ENCODE measurements around the gene ST6GAL1.
A peak's percentile ranks its signal among the peaks of the same experiment; 100 is the strongest.
"Not testable (repeated sequence)": the region's sequence is repeated elsewhere in the genome, so short reads cannot be mapped to it uniquely, and the experiment has no call there.

ST6GAL1 gene

DNA sequence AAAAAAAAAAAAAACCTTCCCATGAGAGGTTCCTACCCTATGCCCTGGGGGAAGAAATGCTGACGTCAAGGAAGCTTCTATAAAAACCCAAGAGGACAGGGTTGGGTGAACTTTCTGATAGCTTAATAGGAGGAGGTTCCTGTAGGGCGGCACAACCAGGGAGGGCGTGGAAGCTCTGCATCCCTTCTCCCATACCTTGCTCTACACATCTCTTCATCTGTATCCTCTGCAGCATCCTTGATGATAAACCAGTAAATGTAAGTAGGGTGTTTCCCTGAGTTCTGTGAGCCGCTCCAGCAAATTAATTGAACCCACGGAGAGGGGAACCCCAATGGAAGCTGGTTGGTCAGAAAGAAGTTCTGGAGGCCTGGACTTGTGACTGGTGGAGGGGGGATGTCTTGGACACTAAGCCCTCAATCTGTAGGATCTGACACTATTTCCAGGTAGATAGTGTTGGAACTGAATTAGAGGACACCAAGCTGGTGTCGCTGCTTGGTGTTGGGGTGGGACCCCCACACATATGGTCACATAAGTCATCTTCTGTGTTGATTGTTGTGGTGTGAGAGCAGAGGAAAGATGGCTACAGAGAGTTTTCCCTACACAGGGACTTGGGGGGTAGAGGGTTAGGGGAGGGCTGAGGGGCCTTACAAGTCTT lies 91.5 kb downstream of the ST6GAL1 start:
- no peak for DNase-seq (ENCODE audit: low spot score)

DNA sequence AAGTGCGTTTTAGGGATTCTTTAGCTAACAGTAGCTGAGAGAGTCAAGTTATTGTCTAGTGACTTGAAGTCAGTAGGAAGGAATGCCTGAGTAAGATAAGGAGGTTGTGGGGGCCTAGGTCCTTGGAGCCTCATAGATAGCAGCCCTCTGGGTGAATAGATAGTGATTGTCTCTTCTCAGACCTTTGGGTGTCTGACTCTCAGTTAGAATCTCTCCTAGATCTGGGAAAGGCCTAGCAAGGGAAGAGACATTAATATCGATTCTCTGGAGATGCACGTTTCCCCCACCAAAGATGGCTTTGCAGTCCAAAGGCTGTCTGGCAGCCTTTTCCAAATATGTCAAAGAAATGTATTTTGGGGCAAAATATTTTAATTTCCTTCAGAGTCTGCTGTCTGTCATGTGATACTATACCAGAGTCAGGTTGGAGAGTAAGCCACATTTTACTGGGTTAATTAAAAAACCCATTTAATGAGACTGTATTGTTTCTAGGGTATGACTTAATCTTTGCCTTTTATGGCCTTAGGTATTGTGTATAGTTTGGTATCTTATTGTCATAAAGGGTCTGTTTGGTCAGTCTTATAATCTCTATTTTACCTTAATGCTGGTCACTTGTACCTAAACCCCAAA lies 92.2 kb downstream of the ST6GAL1 start:
- DNase-seq (ENCODE audit: low spot score): no peak

DNA sequence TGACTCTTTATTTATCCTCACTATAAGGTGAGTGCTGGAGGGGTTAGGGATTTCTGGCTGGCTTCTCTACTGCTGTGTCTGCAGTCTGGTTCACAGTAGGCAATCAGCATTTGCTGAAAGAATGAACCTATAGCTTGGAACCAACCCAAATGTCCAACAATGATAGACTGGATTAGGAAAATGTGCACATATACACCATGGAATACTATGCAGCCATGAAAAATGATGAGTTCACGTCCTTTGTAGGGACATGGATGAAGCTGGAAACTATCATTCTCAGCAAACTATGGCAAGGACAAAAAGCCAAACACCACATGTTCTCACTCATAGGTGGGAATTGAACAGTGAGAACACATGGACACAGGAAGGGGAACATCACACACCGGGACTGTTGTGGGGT lies 93.0 kb downstream of the ST6GAL1 start:
- not testable (repeated sequence) for DNase-seq (ENCODE audit: low spot score)

DNA sequence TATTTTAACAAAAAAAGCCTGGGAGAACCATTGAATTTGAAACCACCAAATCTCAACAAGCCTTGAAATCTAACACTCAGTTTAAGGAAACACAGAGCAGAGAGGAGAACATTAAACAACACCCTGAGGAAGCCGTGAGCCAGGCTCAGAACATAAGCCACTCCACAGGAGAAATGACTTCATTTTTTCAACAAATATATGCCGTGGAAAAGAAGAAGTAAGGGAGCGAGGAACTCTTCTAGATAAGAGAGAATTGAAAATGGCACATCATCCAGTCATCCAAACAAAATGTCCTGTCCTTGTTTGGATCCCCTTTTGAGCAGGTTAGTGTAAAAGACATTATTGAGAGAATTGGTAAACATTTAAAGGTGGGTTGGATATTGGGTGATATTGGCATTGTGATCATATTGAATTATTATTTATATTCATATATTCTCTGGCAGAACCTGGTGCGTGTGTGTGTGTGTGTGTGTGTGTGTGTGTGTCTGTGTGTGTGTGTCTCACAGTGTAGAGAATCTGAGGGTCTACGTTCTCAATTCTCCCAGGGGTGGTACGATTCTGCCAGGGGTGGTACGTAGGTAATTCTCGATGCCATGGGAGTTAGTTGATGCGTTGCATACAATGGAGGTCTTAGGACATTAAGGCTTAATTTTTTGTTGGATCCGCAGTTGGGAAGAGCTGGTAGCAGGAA lies 94.4 kb downstream of the ST6GAL1 start:
- DNase-seq (ENCODE audit: low spot score): no peak

DNA sequence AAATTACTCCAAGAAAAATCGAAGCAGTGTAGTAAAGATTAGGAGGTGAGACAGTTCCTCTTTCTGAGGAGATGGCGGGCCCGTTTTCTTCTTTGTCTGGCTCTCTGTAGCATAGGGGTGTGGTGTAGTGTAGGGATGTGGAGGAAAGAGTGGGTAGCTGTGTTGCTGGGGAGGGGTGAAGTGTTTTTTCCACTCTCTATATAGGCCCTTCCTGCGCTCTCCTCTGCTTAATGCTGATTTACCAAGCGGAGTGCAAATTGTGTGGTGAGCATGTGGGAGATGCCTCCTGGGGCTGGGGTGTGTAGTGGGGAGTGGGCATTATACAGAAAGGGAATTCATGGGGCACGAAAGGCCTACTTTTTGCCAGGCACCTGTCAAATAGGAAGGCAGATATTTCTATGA lies 94.9 kb downstream of the ST6GAL1 start:
- peak; percentile 60 for DNase-seq (ENCODE audit: low spot score)

DNA sequence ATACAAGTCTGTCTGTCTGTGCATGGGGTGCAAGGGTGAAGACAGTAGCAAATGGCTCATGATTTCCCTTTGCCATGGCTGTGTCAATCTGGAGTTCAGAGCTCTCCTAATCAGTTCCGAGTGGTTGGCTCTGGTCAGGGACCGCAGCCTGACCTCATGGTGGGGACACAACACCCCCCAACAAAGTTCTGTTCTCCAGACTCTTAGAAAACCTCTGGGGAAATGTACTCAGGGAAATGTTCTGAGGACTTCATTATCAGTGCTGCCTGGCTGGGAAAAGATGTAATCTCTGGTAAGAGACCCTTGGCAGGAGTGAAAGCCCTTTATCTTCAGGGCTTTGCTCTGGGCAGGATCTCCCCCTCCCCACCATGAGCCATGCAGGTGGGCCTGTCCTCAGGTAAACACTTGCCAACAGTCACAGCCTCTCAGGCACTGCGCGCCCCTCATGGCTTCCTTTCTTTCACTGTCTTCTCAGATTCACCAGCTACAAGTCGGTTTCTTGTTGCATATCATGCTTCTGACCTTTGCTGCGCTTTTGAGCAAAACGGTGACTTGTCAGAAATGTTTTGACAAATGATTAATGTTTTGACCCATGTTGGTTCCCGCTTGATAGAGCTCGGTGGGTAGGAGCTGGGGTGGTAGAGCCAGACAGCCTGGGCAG lies 95.5 kb downstream of the ST6GAL1 start:
- peak; percentile 54 for DNase-seq (ENCODE audit: low spot score)

DNA sequence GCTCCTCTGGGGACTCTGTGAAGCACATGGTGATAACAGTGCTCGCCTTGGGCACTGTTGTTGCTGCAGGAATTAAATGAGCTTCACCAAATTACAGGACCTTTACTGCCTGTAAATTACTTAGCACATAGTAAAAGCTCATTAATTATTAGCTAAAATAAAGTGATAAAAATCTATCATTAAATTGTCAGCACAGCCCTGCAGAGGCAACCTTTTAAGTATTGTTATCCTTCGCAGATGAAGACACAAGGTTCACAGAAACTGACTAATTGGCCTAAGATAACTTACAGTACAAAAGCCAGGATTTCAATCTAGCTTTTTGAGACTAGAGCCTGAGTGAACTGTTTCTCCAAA lies 96.0 kb downstream of the ST6GAL1 start:
- no peak for DNase-seq (ENCODE audit: low spot score)

DNA sequence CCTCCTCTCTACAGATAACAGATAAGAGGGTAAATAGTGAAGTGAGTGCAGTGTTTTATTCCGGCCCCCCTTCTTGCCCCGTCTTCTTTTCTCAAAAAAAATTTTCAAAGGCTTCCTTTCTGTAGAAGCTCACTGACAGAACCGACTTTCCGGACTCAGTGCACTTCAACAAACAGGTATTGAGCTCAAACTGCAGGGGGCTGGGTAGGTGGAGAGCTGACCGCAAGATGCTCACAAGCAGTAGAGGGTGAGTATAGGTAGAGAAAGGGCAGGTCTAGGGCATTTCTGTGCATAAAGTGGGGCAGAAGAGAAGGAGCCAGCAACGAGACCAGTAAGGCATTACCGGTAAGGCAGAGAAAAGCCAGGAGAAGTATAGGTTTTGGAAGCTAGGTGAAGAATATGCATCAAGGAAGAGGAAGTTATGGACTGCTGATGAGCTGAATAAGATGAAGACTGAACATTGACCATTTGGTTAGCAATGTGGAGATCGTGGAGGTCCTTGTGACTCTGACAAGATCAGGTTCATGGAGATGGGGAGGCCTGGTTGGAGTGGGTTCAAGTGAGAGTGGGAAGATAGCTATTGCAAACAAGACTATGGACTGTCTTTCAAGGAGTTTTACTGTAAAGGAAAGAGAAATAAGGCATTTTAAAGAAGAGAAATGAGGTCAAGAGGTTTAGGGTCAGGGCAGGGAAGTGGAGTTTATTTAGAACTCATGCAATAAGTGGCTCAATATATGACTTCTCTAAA lies 97.4 kb downstream of the ST6GAL1 start:
- peak; percentile 88 for DNase-seq (ENCODE audit: low spot score)

DNA sequence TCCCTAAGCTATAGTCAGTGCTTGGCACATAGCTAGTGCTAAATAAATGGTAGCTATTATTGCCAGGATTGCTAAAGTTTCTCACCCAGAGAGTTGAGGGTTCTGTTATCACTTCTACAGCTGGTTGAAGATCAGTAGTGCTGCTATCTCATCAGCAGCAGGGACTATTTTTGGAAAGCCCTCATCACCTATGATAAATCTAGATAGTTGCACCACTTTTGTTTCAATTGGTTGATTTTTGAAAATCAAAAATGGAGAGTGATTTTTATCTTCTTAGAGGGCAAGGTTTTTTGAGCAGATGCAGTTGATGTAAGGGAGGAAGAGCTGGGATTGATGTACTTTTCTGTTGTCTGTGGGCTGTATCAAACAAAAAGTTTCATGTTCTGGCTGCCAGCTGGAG lies 101.6 kb downstream of the ST6GAL1 start:
- DNase-seq (ENCODE audit: low spot score): no peak

DNA sequence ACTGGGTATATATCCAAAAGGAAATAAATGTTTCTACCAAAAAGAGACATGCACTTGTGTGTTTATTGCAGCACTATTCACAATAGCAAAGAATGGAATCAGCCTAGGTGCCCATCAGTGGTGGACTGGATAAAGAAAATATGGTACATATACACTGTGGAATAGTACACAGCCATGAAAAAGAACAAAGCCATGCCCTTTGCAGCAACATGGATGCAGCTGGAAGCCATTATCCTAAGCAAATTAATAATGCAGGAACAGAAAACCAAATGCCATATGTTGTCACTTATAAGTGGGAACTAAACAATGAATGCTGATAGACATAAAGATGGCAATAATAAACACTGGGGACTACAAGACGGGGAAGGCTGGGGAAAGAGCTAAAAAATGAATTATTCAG lies 106.1 kb downstream of the ST6GAL1 start:
- DNase-seq (ENCODE audit: low spot score): no peak

DNA sequence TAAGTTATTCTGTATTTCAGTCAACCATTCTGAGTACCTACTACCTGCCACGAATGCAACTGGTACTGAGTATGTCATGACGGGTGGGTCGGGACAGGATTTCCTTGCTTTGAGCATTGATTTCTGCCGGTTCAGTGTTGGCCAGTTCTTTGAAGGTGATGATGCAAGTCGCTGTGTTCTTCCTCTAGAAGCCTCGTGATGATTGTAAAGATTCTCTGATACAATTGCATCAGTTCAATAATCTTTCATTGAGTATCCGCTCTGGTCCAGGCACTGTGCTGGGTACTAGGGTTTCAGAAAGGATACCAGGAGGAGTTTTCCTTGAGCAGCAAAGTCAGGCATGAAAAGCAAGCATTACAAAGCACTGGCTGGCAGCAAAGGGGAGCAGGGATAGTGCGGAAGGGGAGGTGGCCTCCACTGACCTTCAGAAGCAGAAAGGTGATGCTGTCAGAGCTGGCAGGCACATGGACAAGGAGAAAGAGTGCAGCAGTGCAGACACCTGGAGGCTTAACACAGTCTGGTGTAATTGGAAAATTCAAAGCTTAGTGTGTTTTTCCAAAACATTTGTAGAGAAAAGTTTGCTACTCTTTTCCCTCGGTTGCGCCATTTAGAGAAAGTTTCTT lies 108.9 kb downstream of the ST6GAL1 start:
- no peak for DNase-seq (ENCODE audit: low spot score)

DNA sequence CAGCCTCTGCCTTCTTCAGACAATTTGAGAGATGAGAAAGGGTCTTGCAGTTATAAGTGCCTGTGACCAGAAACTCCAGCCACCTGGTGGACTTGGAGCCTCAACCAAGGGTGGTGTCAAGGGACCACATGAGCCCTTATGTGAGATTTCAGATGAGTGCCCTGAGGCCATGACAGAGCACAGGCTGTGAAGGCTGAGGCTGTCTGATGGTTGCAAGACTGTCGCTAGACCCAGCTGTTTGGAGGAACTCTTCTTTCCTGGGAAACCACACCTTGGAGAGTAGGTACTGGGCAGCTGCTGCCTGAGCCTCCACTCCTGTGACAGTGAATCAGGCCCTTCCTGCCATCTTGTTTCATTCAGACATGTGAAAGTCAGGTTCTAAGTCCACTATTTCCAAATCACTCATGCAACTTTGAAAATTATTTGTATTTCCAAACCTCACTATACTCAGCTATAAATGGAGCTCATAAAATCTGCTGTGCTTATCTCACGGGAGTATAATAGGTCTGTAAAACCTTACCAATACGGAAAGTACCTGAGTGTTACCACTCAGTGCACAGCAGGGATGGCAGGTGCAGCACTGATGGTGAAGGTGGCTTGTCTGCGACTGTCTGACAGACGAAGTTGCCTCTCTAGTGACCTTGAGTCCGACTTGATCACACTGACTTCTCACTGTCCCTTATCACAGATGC lies 109.5 kb downstream of the ST6GAL1 start:
- DNase-seq (ENCODE audit: low spot score): no peak

DNA sequence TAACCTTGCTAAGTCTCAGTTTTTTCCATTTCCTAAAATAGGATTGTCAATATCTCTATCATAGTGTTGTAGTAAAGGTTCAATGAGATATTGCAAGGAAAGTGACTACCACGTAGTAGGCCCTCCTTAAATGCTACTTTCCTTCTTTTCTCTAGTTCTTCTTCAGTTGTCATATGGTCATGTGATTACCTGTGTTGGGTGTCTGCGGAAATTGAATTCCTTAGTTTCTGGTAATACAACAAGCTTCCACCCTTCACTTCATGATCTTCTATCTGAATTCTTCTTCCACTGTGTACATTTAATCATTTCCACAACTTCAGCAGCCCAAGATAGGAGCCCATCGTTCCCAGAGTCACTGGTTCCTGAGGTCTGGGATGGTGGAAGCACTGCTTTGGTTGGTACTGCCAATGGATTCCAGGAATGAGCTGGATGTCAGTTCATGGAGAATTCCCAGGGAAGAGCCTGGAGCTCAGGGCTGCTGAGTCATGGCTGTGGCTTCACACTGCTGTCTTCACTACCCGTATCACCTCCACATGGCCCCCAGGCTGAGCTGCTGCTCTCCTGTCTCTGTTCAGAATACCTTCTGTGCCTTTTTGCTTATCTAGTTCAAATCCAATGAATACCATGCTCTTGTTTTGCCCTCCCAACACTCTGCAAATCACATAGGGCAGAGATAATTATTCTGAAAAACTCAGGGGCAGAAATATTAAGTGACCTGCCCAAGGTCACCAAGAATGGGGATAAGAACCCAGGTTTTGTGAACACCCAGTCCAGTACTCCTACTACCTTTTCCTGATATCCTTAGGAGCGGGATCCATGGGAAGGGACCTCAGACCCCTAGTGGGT lies 110.4 kb downstream of the ST6GAL1 start:
- no peak for DNase-seq (ENCODE audit: low spot score)

DNA sequence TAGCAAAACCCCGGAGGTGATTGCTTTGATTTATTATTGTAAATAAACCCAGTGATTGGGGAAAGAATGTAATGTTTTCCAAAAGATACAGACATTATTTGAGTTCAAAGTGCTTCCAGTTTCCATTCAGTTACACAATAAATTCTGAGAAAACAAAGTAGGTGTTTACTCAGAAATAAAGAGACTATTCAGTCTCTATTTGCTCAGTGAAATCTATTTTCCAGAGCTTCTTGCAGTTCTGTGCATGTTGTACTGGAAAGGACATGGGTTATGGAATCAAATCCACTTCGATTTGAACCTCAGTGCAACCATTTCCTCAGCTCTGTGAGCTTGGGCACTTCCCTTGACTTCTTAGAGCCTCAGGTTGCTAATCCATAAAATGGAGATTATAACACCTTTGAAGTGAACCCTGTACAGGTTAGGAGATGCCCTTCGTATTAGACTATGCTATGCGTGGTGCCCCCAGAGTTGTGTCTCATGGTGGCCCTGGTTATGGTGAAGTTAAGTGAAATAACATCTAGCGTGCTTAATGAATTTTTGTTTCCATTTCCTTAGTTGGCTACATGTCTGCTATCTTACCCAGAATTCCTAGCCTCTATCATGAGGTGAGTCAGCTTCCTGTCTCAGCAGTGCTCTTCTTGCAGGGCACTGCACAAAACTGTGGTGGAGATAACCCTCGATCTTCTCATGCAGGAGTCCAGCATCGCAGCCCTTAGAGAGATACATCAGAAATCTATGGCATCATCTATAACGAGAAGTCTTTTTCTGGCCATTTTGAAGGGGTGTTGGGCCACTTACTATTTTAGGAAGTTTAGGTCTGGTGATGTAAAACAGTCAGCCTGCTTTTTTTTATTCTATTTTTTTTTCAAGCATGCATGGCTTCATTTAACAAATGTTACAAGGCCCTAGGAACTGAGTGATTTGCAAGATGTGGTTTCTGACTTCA lies 111.3 kb downstream of the ST6GAL1 start:
- peak; percentile 86 for DNase-seq (ENCODE audit: low spot score)

DNA sequence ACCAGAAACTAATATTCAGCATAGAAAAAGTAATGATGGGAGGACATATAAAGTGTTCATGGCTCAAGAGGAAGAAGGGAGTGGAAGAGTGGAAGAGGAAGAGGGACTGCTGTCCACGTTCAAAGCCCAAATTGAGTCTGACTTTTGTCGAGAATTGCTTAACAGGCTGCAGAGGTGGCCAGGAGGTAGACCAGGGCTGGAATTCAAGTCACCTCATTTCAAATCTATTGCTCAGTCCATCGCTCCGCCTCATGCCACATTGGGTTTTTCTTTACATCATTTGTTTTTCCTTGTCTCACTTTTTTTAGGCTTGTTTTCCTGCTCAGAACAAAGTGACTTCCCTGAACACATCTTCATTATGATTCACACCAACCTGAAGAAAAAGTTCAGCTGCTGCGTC lies 112.0 kb downstream of the ST6GAL1 start:
- DNase-seq (ENCODE audit: low spot score): no peak

DNA sequence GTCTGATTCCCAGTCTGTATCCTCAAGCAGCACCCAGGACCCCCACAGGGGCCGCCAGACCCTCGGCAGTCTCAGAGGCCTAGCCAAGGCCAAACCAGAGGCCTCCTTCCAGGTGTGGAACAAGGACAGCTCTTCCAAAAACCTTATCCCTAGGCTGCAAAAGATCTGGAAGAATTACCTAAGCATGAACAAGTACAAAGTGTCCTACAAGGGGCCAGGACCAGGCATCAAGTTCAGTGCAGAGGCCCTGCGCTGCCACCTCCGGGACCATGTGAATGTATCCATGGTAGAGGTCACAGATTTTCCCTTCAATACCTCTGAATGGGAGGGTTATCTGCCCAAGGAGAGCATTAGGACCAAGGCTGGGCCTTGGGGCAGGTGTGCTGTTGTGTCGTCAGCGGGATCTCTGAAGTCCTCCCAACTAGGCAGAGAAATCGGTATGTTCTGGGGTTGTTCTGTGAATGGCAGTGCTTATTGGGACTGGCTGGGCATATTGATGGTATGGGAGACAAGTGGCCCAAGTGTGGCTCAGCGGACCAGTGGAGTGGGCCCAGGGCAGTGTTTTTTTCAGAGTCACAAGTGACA lies 112.6 kb downstream of the ST6GAL1 start:
- DNase-seq (ENCODE audit: low spot score): no peak

DNA sequence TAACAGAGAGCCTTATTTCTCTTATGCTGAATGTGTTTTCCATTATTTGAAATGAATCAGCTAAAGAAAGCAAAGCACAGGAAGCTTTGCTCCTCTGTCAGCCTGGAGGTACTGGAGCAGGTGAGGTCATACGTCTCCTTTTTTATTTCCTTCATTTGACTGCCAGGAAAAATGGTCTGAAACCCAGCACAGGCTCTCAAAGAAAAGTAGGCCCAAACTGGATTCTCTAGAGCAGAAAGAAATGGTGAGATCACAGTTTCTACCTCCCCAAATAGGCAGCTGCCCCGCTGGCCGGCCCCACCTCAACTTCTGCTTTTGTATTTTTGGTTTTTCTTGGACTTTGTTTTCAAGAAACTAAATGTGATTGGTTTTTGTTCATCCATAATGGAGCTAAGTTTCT lies 113.9 kb downstream of the ST6GAL1 start:
- DNase-seq (ENCODE audit: low spot score): no peak

DNA sequence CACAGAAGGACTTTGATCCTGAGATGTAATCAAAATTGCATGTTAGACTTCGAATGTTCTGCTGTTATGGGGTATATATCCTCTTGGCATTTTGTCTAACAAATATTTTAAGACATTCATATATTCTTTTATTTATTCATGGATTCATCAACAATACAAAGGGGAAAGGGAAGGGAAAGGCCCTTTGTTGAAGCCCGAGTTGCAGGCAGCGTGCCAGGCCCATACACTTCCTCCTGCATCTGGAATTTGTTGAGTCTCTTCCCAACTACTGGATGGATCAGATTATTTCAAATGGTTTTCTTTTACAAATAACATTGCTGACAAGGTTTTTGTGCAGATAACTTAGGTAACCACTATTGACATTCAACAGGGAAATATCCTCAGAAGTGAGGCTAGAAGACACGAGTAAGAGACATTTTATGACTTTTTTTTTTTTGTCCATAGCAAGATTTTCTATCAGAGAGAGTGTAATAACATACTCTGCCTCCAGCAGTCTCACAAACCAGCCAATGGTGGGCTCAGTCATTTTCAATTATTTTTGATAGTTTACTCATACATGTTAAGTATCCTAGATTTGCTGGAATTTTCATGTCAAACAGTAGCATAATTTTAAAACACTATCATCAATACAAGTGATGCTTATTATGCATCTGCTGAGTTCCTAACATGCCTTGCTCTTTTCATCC lies 114.7 kb downstream of the ST6GAL1 start:
- no peak for DNase-seq (ENCODE audit: low spot score)
